ENCODE results near the gene CD58. TPM values are rescaled to one million over a fixed set of nuclear protein-coding genes. Genes with fewer than 3 reads are reported as not detected.
"Not testable (repeated sequence)": the region's sequence is repeated elsewhere in the genome, so short reads cannot be mapped to it uniquely, and the experiment has no call there.

Gene CD58
- polyA plus RNA-seq, 4 donors, result 11.1 to 19.6 (median 17.1) TPM

GRCh38 chr1:116593977-116594376 is 23.2 kb upstream of the CD58 start:
- DNase-seq (ENCODE audit: low read depth in 4 of 4, low spot score in 3 of 4), result not testable (repeated sequence)

- DNase-seq (ENCODE audit: low read depth in 4 of 4, low spot score in 3 of 4), result not testable (repeated sequence)
Observed at GRCh38 chr1:116593401-116593800, 22.6 kb upstream of the CD58 start.

- DNase-seq (ENCODE audit: low read depth in 4 of 4, low spot score in 3 of 4), result not testable (repeated sequence)
Observed at GRCh38 chr1:116591951-116592605, 21.3 kb upstream of the CD58 start.

- not testable (repeated sequence) for DNase-seq (ENCODE audit: low read depth in 4 of 4, low spot score in 3 of 4)
Observed at GRCh38 chr1:116591006-116591950, 20.5 kb upstream of the CD58 start.

GRCh38 chr1:116590359-116591005 is 19.7 kb upstream of the CD58 start:
- not testable (repeated sequence) for DNase-seq (ENCODE audit: low read depth in 4 of 4, low spot score in 3 of 4)

GRCh38 chr1:116589101-116589735 is 18.4 kb upstream of the CD58 start:
- DNase-seq (ENCODE audit: low read depth in 4 of 4, low spot score in 3 of 4), result not testable (repeated sequence)

GRCh38 chr1:116587501-116588227 is 16.8 kb upstream of the CD58 start:
- DNase-seq (ENCODE audit: low read depth in 4 of 4, low spot score in 3 of 4), result no peak

- no peak for DNase-seq (ENCODE audit: low read depth in 4 of 4, low spot score in 3 of 4)
Observed at GRCh38 chr1:116586741-116587143, 15.9 kb upstream of the CD58 start.

- no peak for DNase-seq (ENCODE audit: low read depth in 4 of 4, low spot score in 3 of 4)
Observed at GRCh38 chr1:116585886-116586285, 15.1 kb upstream of the CD58 start.

- no peak for DNase-seq (ENCODE audit: low read depth in 4 of 4, low spot score in 3 of 4)
Observed at GRCh38 chr1:116581323-116581885, 10.6 kb upstream of the CD58 start.

GRCh38 chr1:116580446-116581322 is 9.9 kb upstream of the CD58 start:
- no peak for DNase-seq (ENCODE audit: low read depth in 4 of 4, low spot score in 3 of 4)

- DNase-seq (ENCODE audit: low read depth in 4 of 4, low spot score in 3 of 4), result no peak
Observed at GRCh38 chr1:116579259-116579875, 8.5 kb upstream of the CD58 start.

- no peak for DNase-seq (ENCODE audit: low read depth in 4 of 4, low spot score in 3 of 4)
Observed at GRCh38 chr1:116578581-116578980, 7.8 kb upstream of the CD58 start.

- no peak for DNase-seq (ENCODE audit: low read depth in 4 of 4, low spot score in 3 of 4)
Observed at GRCh38 chr1:116577759-116578314, 7.0 kb upstream of the CD58 start.

GRCh38 chr1:116574581-116575291 is 3.9 kb upstream of the CD58 start:
- DNase-seq (ENCODE audit: low read depth in 4 of 4, low spot score in 3 of 4), result peak in 3 of 4 donors; percentile 50 to 60 (median 50)

GRCh38 chr1:116573431-116574095 is 2.7 kb upstream of the CD58 start:
- no peak for DNase-seq (ENCODE audit: low read depth in 4 of 4, low spot score in 3 of 4)

Data from left renal pelvis (tissue), 4 donors.